DMS 273 (cell line): ENCODE data around the gene LRMDA.

Experiments
- DNase-seq: peaks from one replicate; lab custom pipeline; 2025; ENCODE audit not compliant: unreplicated experiment; lab: John Stamatoyannopoulos, UW

LRMDA gene

DNA sequence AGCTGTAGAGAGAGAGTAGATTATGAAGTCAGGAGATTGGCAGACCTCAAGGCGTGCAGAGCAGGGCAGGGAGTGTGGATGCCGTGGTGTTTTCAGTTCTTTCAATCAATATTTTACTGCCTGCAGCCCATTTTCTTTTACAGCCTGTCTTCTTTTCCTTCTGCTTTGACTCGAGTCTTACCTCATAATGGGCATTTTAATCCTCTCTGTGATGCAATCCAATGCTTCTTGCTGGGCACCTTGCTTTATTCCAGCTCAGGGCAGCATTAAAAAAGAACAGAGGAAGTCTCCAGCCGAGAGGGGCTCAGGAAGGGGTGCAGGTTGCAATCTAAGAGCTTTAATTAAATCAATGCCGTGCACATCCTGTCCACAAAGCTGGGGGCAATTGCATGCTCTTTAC, 839.0 kb downstream of the LRMDA start:
- DNase-seq: no peak

GRCh38 chr10:76274933-76275332, 843.5 kb downstream of the LRMDA start:
- no peak for DNase-seq

GRCh38 chr10:76278811-76279460, 847.5 kb downstream of the LRMDA start:
- DNase-seq: no peak

- no peak for DNase-seq
Measured at GRCh38 chr10:76281659-76282058, 850.2 kb downstream of the LRMDA start.

DNA sequence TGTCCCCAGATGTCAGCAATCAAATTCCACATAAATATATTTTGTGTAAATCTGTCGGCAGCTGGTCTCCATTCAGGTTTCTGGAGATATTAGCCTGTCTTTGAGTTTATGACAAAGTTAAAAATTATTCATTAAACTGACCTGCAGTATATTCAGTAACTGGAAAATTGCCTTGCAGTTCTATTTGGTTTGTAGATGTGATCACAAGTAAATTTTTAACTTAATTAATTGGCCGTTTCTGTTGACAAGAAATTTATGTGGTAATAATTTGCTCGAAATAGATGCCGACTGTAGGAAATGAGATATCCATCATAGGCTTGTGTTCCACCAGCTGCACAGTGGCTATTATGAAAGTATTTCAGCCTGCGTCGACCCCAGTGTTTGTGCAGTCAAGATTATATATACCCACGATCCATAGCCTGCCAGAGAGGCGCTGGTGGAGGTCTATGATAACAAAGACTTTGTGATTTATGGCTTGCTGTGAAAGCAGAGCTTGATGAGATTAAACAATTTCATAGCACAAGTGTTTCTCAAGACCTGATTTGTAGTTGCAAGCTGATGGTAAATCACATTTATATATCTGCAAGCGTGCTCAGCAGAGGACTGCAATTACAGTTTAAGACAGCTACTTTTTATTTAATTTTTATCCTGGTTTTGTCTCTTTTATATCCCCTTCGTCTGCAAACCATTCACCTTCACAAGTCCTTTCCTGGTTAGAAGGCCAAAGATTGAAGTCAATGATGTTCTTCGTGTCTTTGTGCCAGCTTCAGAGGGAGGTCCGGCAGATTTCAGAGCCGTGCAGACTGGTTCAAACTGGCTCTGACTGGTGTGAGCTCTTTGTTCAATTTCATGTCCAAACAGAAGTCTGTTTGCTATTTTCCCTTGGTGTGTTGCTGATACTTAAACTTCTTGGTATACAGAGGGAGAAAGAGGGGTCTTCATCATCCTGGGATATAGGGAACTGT, 850.9 kb downstream of the LRMDA start:
- no peak for DNase-seq

DNA sequence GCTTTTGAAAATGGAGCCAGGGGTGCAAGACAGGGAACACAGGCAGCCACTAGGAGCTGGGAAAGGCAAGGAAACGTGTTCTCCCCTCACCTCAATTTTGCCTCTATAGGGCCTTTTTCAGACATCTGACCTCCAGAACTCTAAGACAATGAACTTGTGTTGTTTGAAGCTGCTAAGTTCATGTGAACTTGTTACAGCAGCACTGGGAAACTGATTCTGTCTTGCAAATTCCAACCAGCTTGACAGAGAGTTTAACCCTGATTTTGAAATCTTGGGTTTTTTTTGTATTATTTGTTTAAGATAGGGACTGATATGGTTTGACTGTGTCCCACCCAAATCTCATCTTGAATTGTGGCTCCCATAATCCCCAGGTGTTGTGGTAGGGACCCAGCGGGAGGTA, 852.9 kb downstream of the LRMDA start:
- DNase-seq: no peak

GRCh38 chr10:76285012-76285411, 853.6 kb downstream of the LRMDA start:
- DNase-seq: no peak

- DNase-seq: no peak
Measured at GRCh38 chr10:76285515-76285914, 854.1 kb downstream of the LRMDA start.

- DNase-seq: no peak
Measured at GRCh38 chr10:76286536-76286935, 855.1 kb downstream of the LRMDA start.

GRCh38 chr10:76287856-76288255, 856.4 kb downstream of the LRMDA start:
- DNase-seq: no peak

GRCh38 chr10:76291175-76291574, 859.8 kb downstream of the LRMDA start:
- DNase-seq: no peak

GRCh38 chr10:76291885-76292284, 860.5 kb downstream of the LRMDA start:
- DNase-seq: no peak

DNA sequence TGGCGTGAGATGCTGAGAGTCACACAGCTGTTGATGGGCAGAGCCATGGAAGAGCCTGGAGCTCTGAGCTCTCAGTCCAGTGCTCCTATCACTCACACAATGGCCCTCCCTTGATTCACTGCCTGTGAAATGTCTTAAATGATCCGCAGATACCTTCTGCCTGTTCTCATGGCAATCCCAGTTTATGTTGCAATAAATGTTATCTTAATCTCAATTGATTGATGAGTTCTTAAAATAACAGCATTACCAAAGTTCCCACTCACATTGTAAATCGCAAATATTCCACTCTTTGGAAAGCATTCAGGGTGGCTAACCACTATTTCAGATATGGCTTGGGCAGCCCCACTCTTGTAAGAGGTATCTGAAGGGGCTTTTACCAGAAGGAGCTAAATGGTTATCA, 865.5 kb downstream of the LRMDA start:
- no peak for DNase-seq

DNA sequence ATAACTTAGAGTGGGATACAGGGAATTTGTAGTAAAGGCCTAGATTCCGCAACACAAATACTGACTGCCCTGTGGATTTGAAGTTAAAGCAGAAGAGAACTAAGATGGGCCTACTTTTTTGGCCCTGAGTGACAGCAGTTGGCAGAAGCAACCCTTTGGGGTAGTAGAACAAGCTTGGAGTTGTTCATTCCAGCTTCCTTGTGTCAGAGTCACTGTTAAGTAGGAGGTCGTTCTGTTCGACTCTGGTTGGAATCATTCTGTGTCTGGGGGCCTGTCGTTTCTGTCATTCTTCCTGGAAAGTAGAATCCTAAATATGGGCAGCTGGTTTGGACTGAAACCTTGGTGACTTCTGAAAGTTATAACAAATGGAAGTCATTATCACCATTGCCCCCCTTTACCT, 865.9 kb downstream of the LRMDA start:
- DNase-seq: no peak

DNA sequence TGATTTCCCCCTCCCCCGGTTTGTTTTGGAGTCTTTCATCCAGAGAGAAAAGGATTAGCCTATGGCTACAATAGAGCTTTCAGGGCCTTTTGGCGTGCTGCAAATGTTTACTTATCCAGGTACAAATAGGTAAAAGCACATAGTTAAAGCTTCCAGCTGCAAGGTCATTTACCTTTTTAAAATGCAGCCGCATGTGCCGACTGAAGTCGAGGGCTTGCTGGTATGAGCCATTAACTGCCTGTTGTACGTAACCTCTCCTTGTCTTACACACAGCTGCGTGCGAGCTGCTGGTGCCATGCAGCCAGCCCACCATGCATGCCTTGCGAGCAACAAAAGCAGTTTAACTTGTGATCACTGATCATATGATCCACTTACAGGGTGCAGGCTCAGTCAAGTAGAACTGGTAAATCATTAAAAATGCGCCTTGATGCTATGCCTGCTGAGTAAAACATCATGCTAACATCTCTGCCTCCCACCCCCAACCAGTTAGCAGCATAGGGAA, 866.4 kb downstream of the LRMDA start:
- no peak for DNase-seq

- DNase-seq: no peak
Measured at GRCh38 chr10:76298329-76298728, 866.9 kb downstream of the LRMDA start.

- DNase-seq: no peak
Measured at GRCh38 chr10:76299501-76299900, 868.1 kb downstream of the LRMDA start.

GRCh38 chr10:76301211-76301610, 869.8 kb downstream of the LRMDA start:
- DNase-seq: no peak

DNA sequence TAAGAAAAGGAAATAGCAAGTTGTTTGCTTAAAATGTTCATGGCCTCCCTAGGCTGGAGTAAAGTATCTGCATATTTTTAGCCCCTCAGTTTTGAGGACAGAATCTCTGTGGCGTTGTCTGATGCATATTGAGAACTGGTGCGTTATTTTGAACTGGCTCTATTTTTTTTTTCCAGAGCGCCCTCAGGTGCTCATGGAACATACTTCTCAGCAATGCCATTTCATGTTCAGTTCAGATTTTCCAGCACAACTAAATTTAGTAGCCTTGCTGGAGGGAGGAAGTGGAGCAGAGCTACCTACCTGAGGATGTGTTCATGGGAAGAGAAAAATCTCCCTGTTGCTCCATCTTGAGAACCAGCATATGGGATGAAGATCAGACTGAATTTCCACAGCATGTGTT, 870.5 kb downstream of the LRMDA start:
- DNase-seq: peak; percentile 25

GRCh38 chr10:76302481-76302880, 871.1 kb downstream of the LRMDA start:
- no peak for DNase-seq

- peak; percentile 1 for DNase-seq
Measured at GRCh38 chr10:76302961-76303630, 871.7 kb downstream of the LRMDA start.
